IPS-20b (cell line): ENCODE results near the gene DEPP1.
A peak's percentile ranks its signal among the peaks of the same experiment; 100 is the strongest.

ENCODE experiments used
- H3K27ac ChIP-seq: one replicate; pipeline ENCODE4 v1.5.1; 2013; ENCODE audit warnings: low read length
- H3K27me3 ChIP-seq: 2 replicates; pipeline ENCODE4 v1.6.1; 2013; ENCODE audit warnings: mild to moderate bottlenecking, low read length, inconsistent platforms; ENCODE audit not compliant: insufficient read depth
- H3K36me3 ChIP-seq: 2 replicates; pipeline ENCODE4 v1.6.1; 2013; ENCODE audit warnings: low read depth, mild to moderate bottlenecking, inconsistent platforms, low read length, moderate library complexity; ENCODE audit not compliant: insufficient read depth
- H3K4me1 ChIP-seq: 2 replicates; pipeline ENCODE4 v1.6.1; 2013; ENCODE audit warnings: mild to moderate bottlenecking, control low read depth, inconsistent platforms, low read length, moderate library complexity; ENCODE audit not compliant: insufficient read depth
- H3K4me3 ChIP-seq: 2 replicates; pipeline ENCODE4 v1.5.1; 2013; ENCODE audit warnings: mild to moderate bottlenecking, low read length, inconsistent platforms
- H3K9ac ChIP-seq: 2 replicates; pipeline ENCODE4 v1.6.1; 2013; ENCODE audit warnings: low read depth, mild to moderate bottlenecking, inconsistent platforms, low read length, moderate library complexity
- H3K9me3 ChIP-seq: 2 replicates; pipeline ENCODE4 v1.6.1; 2013; ENCODE audit warnings: mild to moderate bottlenecking, low read depth, low read length, inconsistent platforms; ENCODE audit not compliant: insufficient read depth

The DEPP1 gene

DNA sequence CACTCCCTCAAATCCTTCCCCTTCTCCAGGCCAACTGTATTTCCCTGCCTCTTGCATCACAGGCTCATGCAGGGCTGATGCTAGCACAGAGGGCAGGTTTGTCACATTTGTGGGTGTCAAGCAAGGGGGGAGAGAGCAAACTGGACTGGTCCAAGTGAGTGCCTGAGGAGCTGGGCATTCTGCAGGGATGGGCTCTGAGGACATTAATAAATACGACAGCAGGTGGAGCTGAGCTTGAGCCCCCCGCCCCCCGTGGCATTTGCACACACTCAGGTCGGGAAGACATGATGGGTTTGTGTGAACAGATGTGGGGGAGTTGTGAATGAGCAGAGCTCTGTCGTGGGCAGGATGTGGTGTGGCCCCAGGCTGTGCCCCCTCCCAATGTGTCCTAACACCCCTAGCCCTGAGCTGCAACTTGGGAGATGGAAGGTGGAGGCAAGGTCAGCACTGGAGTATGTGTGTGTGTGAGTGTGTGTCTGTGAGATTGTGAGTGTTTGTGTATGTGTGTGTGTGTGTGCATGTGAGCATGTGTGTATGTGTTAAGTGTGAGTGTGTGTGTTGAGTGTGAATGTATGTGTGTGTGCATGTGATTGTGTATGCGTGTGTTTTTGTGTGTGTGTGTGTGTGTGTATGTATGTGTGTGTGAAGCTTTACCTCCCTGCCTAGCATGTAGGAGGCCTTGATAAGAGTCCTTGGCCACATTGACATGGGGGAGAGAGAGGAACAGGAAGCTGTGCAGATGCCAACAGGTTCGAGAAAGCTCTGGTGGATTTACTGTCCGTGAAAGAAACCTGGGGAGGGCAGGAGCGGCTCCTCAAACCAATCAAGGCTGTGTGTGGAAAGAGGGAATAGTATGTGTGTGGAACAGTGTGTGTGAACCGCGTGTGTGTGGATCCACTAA lies 9.9 kb downstream of the DEPP1 start:
- Histone ChIP-seq H3K4me3 (no peak overlapping the region), H3K27ac (no peak overlapping the region), H3K9ac (no peak overlapping the region), H3K27me3 (no peaks in the 10 kb centered on the region), H3K36me3 (no peaks in the 10 kb centered on the region), H3K4me1 (peaks cover 30% of the 10 kb centered on the region), H3K9me3 (no peaks in the 10 kb centered on the region)

DNA sequence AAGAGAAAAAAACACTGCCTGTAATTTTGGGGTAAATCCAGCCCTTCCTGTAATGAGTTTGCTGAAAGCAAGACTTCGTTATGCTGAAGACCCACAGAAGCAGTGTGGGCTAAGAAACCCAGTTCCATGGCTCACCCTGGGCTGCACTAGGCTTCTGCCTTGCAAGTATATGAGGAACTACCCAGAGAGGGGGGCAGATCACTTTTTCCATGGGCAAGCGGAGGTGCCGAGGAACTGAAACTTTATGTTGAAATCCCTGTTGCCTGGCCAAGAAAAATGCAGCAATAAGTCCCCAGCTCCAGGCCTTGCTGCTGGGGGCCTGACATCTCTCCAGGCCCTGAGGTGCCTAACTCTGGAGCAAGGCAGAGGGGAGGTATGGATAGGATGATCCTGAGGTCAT lies 10.5 kb downstream of the DEPP1 start:
- Histone ChIP-seq H3K27me3 (no peaks in the 10 kb centered on the region), H3K36me3 (no peaks in the 10 kb centered on the region), H3K9me3 (no peaks in the 10 kb centered on the region), H3K4me1 (peaks cover 30% of the 10 kb centered on the region), H3K27ac (no peak overlapping the region), H3K4me3 (no peak overlapping the region), H3K9ac (no peak overlapping the region)

- Histone ChIP-seq H3K27ac (no peak overlapping the region), H3K4me3 (no peak overlapping the region), H3K27me3 (no peaks in the 10 kb centered on the region), H3K9ac (no peak overlapping the region), H3K9me3 (no peaks in the 10 kb centered on the region), H3K36me3 (no peaks in the 10 kb centered on the region), H3K4me1 (peaks cover 28% of the 10 kb centered on the region)
Measured at GRCh38 chr10:44967616-44968015, 11.0 kb downstream of the DEPP1 start.

- H3K9ac ChIP-seq: no peak overlapping the region
- no peaks in the 10 kb centered on the region for H3K36me3 ChIP-seq
- H3K4me3 ChIP-seq: no peak overlapping the region
- peaks cover 28% of the 10 kb centered on the region for H3K4me1 ChIP-seq
- 0 out of 2 replicates have a peak, but pooled peaks cover 2% of the 10 kb centered on the region for H3K27me3 ChIP-seq
- no peak overlapping the region for H3K27ac ChIP-seq
- H3K9me3 ChIP-seq: no peaks in the 10 kb centered on the region
Measured at GRCh38 chr10:44966816-44967509, 11.6 kb downstream of the DEPP1 start.

- Histone ChIP-seq H3K27me3 (peaks cover 4% of the 10 kb centered on the region; the same call in 1 of the 2 replicates), H3K9me3 (no peaks in the 10 kb centered on the region), H3K4me3 (no peak overlapping the region), H3K4me1 (peaks cover 28% of the 10 kb centered on the region), H3K36me3 (no peaks in the 10 kb centered on the region), H3K9ac (no peak overlapping the region), H3K27ac (no peak overlapping the region)
Measured at GRCh38 chr10:44966129-44966815, 12.3 kb downstream of the DEPP1 start.

DNA sequence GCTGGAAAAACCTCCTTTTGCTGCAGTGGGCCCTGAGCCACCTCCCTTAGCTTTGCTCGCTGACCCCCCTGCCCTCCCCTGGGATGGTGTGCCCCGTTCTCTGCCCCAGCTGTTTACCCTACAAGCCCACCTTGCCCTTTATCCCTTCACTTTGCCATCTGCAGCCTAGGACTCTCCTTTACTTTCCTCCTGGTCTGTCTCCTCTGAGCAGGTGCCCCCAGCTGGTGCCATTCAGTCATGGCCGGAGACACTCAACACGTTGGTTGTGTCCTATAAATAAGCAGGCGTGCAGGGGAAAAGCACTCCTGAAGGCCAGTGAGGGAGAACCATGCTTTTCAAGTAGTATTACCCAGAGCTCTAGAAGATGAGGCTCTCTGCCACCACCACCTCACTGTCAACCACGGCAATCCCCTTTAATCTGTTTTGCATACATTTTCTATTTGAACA lies 12.9 kb downstream of the DEPP1 start:
- Histone ChIP-seq H3K9ac (no peak overlapping the region), H3K27ac (no peak overlapping the region), H3K9me3 (no peaks in the 10 kb centered on the region), H3K36me3 (no peaks in the 10 kb centered on the region), H3K4me1 (peaks cover 31% of the 10 kb centered on the region), H3K27me3 (peaks cover 10% of the 10 kb centered on the region), H3K4me3 (no peak overlapping the region)

- Histone ChIP-seq H3K9me3 (no peaks in the 10 kb centered on the region), H3K36me3 (no peaks in the 10 kb centered on the region), H3K27ac (peak overlapping the region; percentile 19), H3K4me1 (peaks cover 36% of the 10 kb centered on the region), H3K27me3 (peaks cover 15% of the 10 kb centered on the region), H3K4me3 (peak overlapping the region; percentile 33; the same call in 1 of the 2 replicates), H3K9ac (peak overlapping the region; percentile 65; the same call in 1 of the 2 replicates)
Measured at GRCh38 chr10:44965104-44965503, 13.5 kb downstream of the DEPP1 start.

- peak overlapping the region; percentile 65; the same call in 1 of the 2 replicates for H3K9ac ChIP-seq
- no peaks in the 10 kb centered on the region for H3K36me3 ChIP-seq
- H3K4me3 ChIP-seq: peak overlapping the region; percentile 42; the same call in 1 of the 2 replicates
- H3K27me3 ChIP-seq: peaks cover 20% of the 10 kb centered on the region
- peaks cover 37% of the 10 kb centered on the region for H3K4me1 ChIP-seq
- H3K9me3 ChIP-seq: no peaks in the 10 kb centered on the region
- H3K27ac ChIP-seq: peak overlapping the region; percentile 44
Measured at GRCh38 chr10:44963772-44964633, 14.6 kb downstream of the DEPP1 start.

DNA sequence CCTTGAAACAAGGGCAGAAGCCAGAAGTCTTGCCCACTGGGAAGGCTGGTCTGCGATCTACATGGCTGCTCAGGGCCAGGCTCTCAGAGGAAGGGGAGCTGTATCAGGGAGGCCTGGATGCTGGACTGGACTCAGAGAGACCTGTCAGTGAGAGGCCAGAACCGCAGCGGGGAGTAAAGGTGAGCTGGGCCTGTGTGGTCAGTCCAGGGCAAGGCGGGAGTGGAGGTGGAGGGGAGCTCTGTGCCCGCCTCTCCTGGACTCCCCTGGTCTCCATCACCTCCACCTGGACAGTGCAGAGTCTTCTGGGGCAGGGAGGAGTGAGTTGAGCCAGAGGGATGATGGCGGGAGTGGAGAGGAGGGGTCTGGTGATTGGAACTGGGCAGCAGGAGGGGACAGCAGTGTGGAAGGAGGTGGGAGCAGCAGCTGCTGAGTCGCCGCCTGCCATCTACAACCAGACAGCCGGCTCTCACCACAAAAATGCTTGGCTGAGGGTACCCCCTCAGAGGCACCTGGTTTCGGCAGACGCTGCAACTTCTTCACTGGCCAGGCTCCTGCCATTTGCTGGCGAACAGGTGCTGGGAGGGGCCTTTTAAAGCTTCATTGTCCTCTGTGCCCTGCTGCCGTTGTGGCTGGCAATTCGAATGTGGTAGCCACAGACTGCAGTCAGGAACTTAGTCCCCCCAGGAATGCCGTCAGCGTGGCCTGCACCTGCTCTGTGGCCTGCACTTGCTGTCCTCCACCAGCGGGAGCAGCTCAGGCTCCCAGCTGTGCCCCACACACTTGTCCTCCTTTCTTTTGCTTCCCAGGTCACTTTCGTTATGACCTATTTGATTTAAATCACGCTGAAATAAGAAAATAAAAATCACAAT lies 15.5 kb downstream of the DEPP1 start:
- peaks cover 20% of the 10 kb centered on the region for H3K27me3 ChIP-seq
- no peaks in the 10 kb centered on the region for H3K9me3 ChIP-seq
- no peaks in the 10 kb centered on the region for H3K36me3 ChIP-seq
- H3K9ac ChIP-seq: peak overlapping the region; percentile 65; the same call in 1 of the 2 replicates
- peak overlapping the region; percentile 42; the same call in 1 of the 2 replicates for H3K4me3 ChIP-seq
- H3K27ac ChIP-seq: peak overlapping the region; percentile 44
- peaks cover 41% of the 10 kb centered on the region for H3K4me1 ChIP-seq
